Measurements from ENCODE around the gene EIF1B. TPM values are rescaled to one million over a fixed set of nuclear protein-coding genes. Genes with fewer than 3 reads are reported as not detected.

The EIF1B gene
- total RNA-seq, 2 experiments from 2014 or later: 38.2 to 42.3 TPM

GRCh38 chr3:40299130-40299720 is 10.3 kb upstream of the EIF1B start:
- no peak for DNase-seq
- no peak overlapping the region for H3K27ac Mint-ChIP-seq
- H3K4me1 Mint-ChIP-seq (ENCODE audit: low read depth): no peaks in the 10 kb centered on the region
- no peak overlapping the region for H3K4me3 Mint-ChIP-seq
- TF ChIP-seq CTCF (IDR thresholded peaks at IDR 0.05): no peak
- intact Hi-C loops (cut with micrococcal nuclease): no loop called here
- no peaks in the 10 kb centered on the region for H3K9me3 Mint-ChIP-seq
- POLR2A ChIA-PET: no interaction called here
- no peaks in the 10 kb centered on the region for H3K27me3 Mint-ChIP-seq
- ATAC-seq: no peak
- H3K36me3 Mint-ChIP-seq (ENCODE audit: low read depth): peaks cover 8% of the 10 kb centered on the region
- CTCF ChIA-PET: interaction anchor here (1.6 kb wide), 1 partner anchor 10 kb away, joined by 4 read pairs; no protein-coding TSS in a partner anchor

- ChIA-PET POLR2A (interaction anchor here (1.0 kb wide), 1 partner anchor 9 kb away, joined by 3 read pairs; no protein-coding TSS in a partner anchor), CTCF (interaction anchor here (1.6 to 1.9 kb wide), 2 partner anchors 9 to 18 kb away, joined by 4 to 5 read pairs; no protein-coding TSS in a partner anchor)
- no peak for DNase-seq
- H3K27me3 Mint-ChIP-seq: no peaks in the 10 kb centered on the region
- no peak overlapping the region for H3K27ac Mint-ChIP-seq
- ATAC-seq: no peak
- H3K9me3 Mint-ChIP-seq: no peaks in the 10 kb centered on the region
- H3K4me3 Mint-ChIP-seq: no peak overlapping the region
- no peaks in the 10 kb centered on the region for H3K4me1 Mint-ChIP-seq (ENCODE audit: low read depth)
- H3K36me3 Mint-ChIP-seq (ENCODE audit: low read depth): peaks cover 8% of the 10 kb centered on the region
- no peak for TF ChIP-seq CTCF (IDR thresholded peaks at IDR 0.05)
- intact Hi-C loops (cut with micrococcal nuclease): no loop called here
Measured at GRCh38 chr3:40299721-40300335, 9.7 kb upstream of the EIF1B start.

- intact Hi-C loops (cut with micrococcal nuclease): no loop called here
- H3K36me3 Mint-ChIP-seq (ENCODE audit: low read depth): peaks cover 4% of the 10 kb centered on the region
- ChIA-PET CTCF (interaction anchor here (0.9 kb wide), 1 partner anchor 111 kb away, joined by 3 read pairs; no protein-coding TSS in a partner anchor), POLR2A (no interaction called here)
- DNase-seq: no peak
- H3K9me3 Mint-ChIP-seq: no peaks in the 10 kb centered on the region
- no peak overlapping the region for H3K27ac Mint-ChIP-seq
- no peak for TF ChIP-seq CTCF (IDR thresholded peaks at IDR 0.05)
- no peaks in the 10 kb centered on the region for H3K4me1 Mint-ChIP-seq (ENCODE audit: low read depth)
- H3K4me3 Mint-ChIP-seq: no peak overlapping the region
- H3K27me3 Mint-ChIP-seq: no peaks in the 10 kb centered on the region
- ATAC-seq: no peak
Measured at GRCh38 chr3:40302784-40303183, 6.7 kb upstream of the EIF1B start.

- ChIA-PET POLR2A (no interaction called here), CTCF (interaction anchor here (1.0 kb wide), 1 partner anchor 113 kb away, joined by 3 read pairs; no protein-coding TSS in a partner anchor)
- TF ChIP-seq CTCF (IDR thresholded peaks at IDR 0.05): no peak
- Mint-ChIP-seq H3K9me3 (no peaks in the 10 kb centered on the region), H3K4me1 (ENCODE audit: low read depth) (peaks cover 4% of the 10 kb centered on the region), H3K27ac (no peak overlapping the region), H3K27me3 (no peaks in the 10 kb centered on the region), H3K4me3 (no peak overlapping the region), H3K36me3 (ENCODE audit: low read depth) (peaks cover 2% of the 10 kb centered on the region)
- intact Hi-C loops (cut with micrococcal nuclease): no loop called here
- ATAC-seq (no peak), DNase-seq (no peak)
Measured at GRCh38 chr3:40304352-40304751, 5.2 kb upstream of the EIF1B start.

- no peak overlapping the region for H3K27ac Mint-ChIP-seq
- H3K9me3 Mint-ChIP-seq: no peaks in the 10 kb centered on the region
- H3K4me3 Mint-ChIP-seq: no peak overlapping the region
- no peaks in the 10 kb centered on the region for H3K27me3 Mint-ChIP-seq
- POLR2A ChIA-PET: no interaction called here
- H3K4me1 Mint-ChIP-seq (ENCODE audit: low read depth): peaks cover 10% of the 10 kb centered on the region
- no peak for DNase-seq
- ATAC-seq: no peak
- CTCF ChIA-PET: interaction anchor here (0.9 to 3.4 kb wide), 3 partner anchors 10 to 114 kb away, joined by 3 to 23 read pairs (median 7); no protein-coding TSS in a partner anchor
- peaks cover 10% of the 10 kb centered on the region for H3K36me3 Mint-ChIP-seq (ENCODE audit: low read depth)
- intact Hi-C loops (cut with micrococcal nuclease): no loop called here
- TF ChIP-seq CTCF (IDR thresholded peaks at IDR 0.05): no peak
Measured at GRCh38 chr3:40306336-40306735, 3.2 kb upstream of the EIF1B start.

All from activated CD8-positive, alpha-beta T cell treated with anti-CD3 and anti-CD28 coated beads for 36 hours (primary cell).